WTC11 (cell line): ENCODE data around the gene CTNNA3.

Experiments used
- CREM ChIP-seq: sonication (generic); formaldehyde crosslinking; IDR thresholded peaks from 2 replicates; pipeline ENCODE4 v1.8.1; 2022; ENCODE audit warnings: mild to moderate bottlenecking, missing genetic modification reagents, moderate library complexity
- CTCF ChIP-seq: fragments of 200-600 bp; IDR thresholded peaks from 2 replicates; pipeline ENCODE4 v1.8.0; 2022; ENCODE audit warnings: antibody characterized with exemption
- FOXJ3 ChIP-seq: sonication (generic); formaldehyde crosslinking; IDR thresholded peaks from 2 replicates; pipeline ENCODE4 v1.9.0; 2021; ENCODE audit warnings: missing genetic modification reagents, mild to moderate bottlenecking, borderline replicate concordance
- MXD4 ChIP-seq: fragments of 250-450 bp; sonication (Bioruptor Pico); IDR thresholded peaks from 2 replicates; pipeline ENCODE4 v1.8.0; 2021; ENCODE audit warnings: mild to moderate bottlenecking, moderate library complexity, borderline replicate concordance
- TEAD4 ChIP-seq: sonication (generic); formaldehyde crosslinking; IDR thresholded peaks from 2 replicates; pipeline ENCODE4 v1.8.0; 2022; ENCODE audit warnings: mild to moderate bottlenecking, missing genetic modification reagents
- ZNF512 ChIP-seq: sonication (generic); formaldehyde crosslinking; IDR thresholded peaks from 2 replicates; pipeline ENCODE4 v1.8.1; 2022; ENCODE audit warnings: missing genetic modification reagents, borderline replicate concordance

GRCh38 chr10:67664942-67665341 is 31.1 kb downstream of the CTNNA3 start:
- TF ChIP-seq CTCF (no peak), CREM (CRISPR knock-in tag) (no peak), MXD4 (CRISPR knock-in tag) (no peak), FOXJ3 (CRISPR knock-in tag) (no peak), TEAD4 (CRISPR knock-in tag) (no peak), ZNF512 (CRISPR knock-in tag) (no peak)
